ENCODE results near the gene GPR146. TPM values are rescaled to one million over a fixed set of nuclear protein-coding genes. Genes with fewer than 3 reads are reported as not detected.
"Not testable (repeated sequence)": the region's sequence is repeated elsewhere in the genome, so short reads cannot be mapped to it uniquely, and the experiment has no call there.

The GPR146 gene
- total and polyA plus RNA-seq, 2 of the 4 experiments (the other 2 are of a cell fraction) = 2.2 to 3.4 TPM

GRCh38 chr7:1001069-1001770, 43.1 kb upstream of the GPR146 start:
- H3K27me3 ChIP-seq (ENCODE audit: control insufficient read depth, insufficient read depth, low read length); H3K4me3 ChIP-seq (ENCODE audit: insufficient read depth, low read depth, low read length); H3K4me1 ChIP-seq (ENCODE audit: control insufficient read depth, insufficient read depth, low read length); H2AK5ac ChIP-seq (ENCODE audit: low read depth, low read length); H3K14ac ChIP-seq (replicated peaks; ENCODE audit: low read depth, low read length); H3K9me3 ChIP-seq (ENCODE audit: control insufficient read depth, insufficient read depth, low read length); H3K4ac ChIP-seq (ENCODE audit: low read depth, low read length); POLR2A ChIA-PET (ENCODE audit: unreplicated experiment); H4K91ac ChIP-seq (ENCODE audit: insufficient read depth, low read depth, low read length); H3K23ac ChIP-seq (ENCODE audit: low read depth, low read length); H2BK20ac ChIP-seq (ENCODE audit: low read depth, low read length); H3K79me1 ChIP-seq (ENCODE audit: low read depth in 1 of 2, low read length in 2 of 2); H3K27ac ChIP-seq (ENCODE audit: insufficient read depth, low read length); H4K20me1 ChIP-seq (ENCODE audit: insufficient read depth, low read length); DNase-seq; ATAC-seq (ENCODE audit: low read depth); H2AFZ ChIP-seq (replicated peaks; ENCODE audit: low read length, poor library complexity); H2BK120ac ChIP-seq (ENCODE audit: low read depth, low read length); H3K56ac ChIP-seq (ENCODE audit: extremely low read depth, insufficient read depth, low read length); CTCF ChIA-PET; in situ Hi-C loops (cut with MboI; ENCODE audit: low sequenced_read_pairs); BruUV-seq (replicated peaks); H3K4me2 ChIP-seq (ENCODE audit: low read depth, low read length); H3K18ac ChIP-seq (ENCODE audit: low read depth, low read length); intact Hi-C loops (cut with micrococcal nuclease); H2BK15ac ChIP-seq (ENCODE audit: low read depth, low read length); H3K9ac ChIP-seq (ENCODE audit: low read depth, low read length); dilution Hi-C loops (cut with HindIII; ENCODE audit: low sequenced_read_pairs, unreplicated experiment); H3K9me1 ChIP-seq (ENCODE audit: insufficient read depth, low read length); H4K8ac ChIP-seq (ENCODE audit: low read depth in 2 of 2, low read length in 2 of 2); H2AK9ac ChIP-seq (replicated peaks; ENCODE audit: low read depth, low read length, poor library complexity); H4K5ac ChIP-seq (ENCODE audit: low read depth, low read length); H2BK5ac ChIP-seq (ENCODE audit: low read depth, low read length, poor library complexity, severe bottlenecking): not testable (repeated sequence)
- peaks cover 15% of the 10 kb centered on the region; the same call in 1 of the 2 replicates for H3K36me3 ChIP-seq (ENCODE audit: control insufficient read depth, insufficient read depth, low read length)
- WGBS, 2 experiments (ENCODE audit: extremely low coverage in 2 of 2, insufficient read length in 1 of 2) = 94% methylated on average over 4 of the region's 14 CpGs; no CpG with 5 or more reads in 1 of the 2 experiments

- H2AFZ ChIP-seq (replicated peaks; ENCODE audit: low read length, poor library complexity); H3K18ac ChIP-seq (ENCODE audit: low read depth, low read length); H3K9me1 ChIP-seq (ENCODE audit: insufficient read depth, low read length); H3K23ac ChIP-seq (ENCODE audit: low read depth, low read length); H4K91ac ChIP-seq (ENCODE audit: insufficient read depth, low read depth, low read length); H2BK15ac ChIP-seq (ENCODE audit: low read depth, low read length); H3K4ac ChIP-seq (ENCODE audit: low read depth, low read length); dilution Hi-C loops (cut with HindIII; ENCODE audit: low sequenced_read_pairs, unreplicated experiment); H3K4me3 ChIP-seq (ENCODE audit: insufficient read depth, low read depth, low read length); intact Hi-C loops (cut with micrococcal nuclease); H2BK120ac ChIP-seq (ENCODE audit: low read depth, low read length); H3K27ac ChIP-seq (ENCODE audit: insufficient read depth, low read length); DNase-seq; H3K4me2 ChIP-seq (ENCODE audit: low read depth, low read length); POLR2A ChIA-PET (ENCODE audit: unreplicated experiment); H3K9me3 ChIP-seq (ENCODE audit: control insufficient read depth, insufficient read depth, low read length); H3K27me3 ChIP-seq (ENCODE audit: control insufficient read depth, insufficient read depth, low read length); H4K8ac ChIP-seq (ENCODE audit: low read depth in 2 of 2, low read length in 2 of 2); H2AK5ac ChIP-seq (ENCODE audit: low read depth, low read length); H3K56ac ChIP-seq (ENCODE audit: extremely low read depth, insufficient read depth, low read length); H3K14ac ChIP-seq (replicated peaks; ENCODE audit: low read depth, low read length); H2AK9ac ChIP-seq (replicated peaks; ENCODE audit: low read depth, low read length, poor library complexity); in situ Hi-C loops (cut with MboI; ENCODE audit: low sequenced_read_pairs); BruUV-seq (replicated peaks); CTCF ChIA-PET; H4K5ac ChIP-seq (ENCODE audit: low read depth, low read length); ATAC-seq (ENCODE audit: low read depth); H3K4me1 ChIP-seq (ENCODE audit: control insufficient read depth, insufficient read depth, low read length); H3K9ac ChIP-seq (ENCODE audit: low read depth, low read length); H3K79me1 ChIP-seq (ENCODE audit: low read depth in 1 of 2, low read length in 2 of 2); H2BK5ac ChIP-seq (ENCODE audit: low read depth, low read length, poor library complexity, severe bottlenecking); H4K20me1 ChIP-seq (ENCODE audit: insufficient read depth, low read length); H2BK20ac ChIP-seq (ENCODE audit: low read depth, low read length): not testable (repeated sequence)
- WGBS, 2 experiments (ENCODE audit: extremely low coverage in 2 of 2, insufficient read length in 1 of 2) = no CpG with 5 or more reads among the region's 4 CpGs
- peaks cover 18% of the 10 kb centered on the region for H3K36me3 ChIP-seq (ENCODE audit: control insufficient read depth, insufficient read depth, low read length)
Observed at GRCh38 chr7:1002026-1002425, 42.3 kb upstream of the GPR146 start.
